Esophagus (tissue), 2 donors: ENCODE results near the gene KRTAP3-1. TPM values are rescaled to one million over a fixed set of nuclear protein-coding genes. Genes with fewer than 3 reads are reported as not detected.

Experiments used
- H3K27ac ChIP-seq, 2 donors: one replicate each; pipeline ENCODE4 v1.5.1; 2013; ENCODE audit warnings: low read depth in 2 of 2, mild to moderate bottlenecking in 2 of 2, inconsistent platforms in 1 of 2, low read length in 1 of 2, moderate library complexity in 1 of 2
- H3K27me3 ChIP-seq, 2 donors: one replicate each; pipeline ENCODE4 v1.6.1; 2013; ENCODE audit warnings: low read length in 2 of 2, control low read depth in 1 of 2, mild to moderate bottlenecking in 1 of 2; ENCODE audit not compliant: insufficient read depth in 2 of 2, control insufficient read depth in 1 of 2
- H3K36me3 ChIP-seq, 2 donors: one replicate each; pipeline ENCODE4 v1.6.1; 2013; ENCODE audit warnings: low read length in 1 of 2; ENCODE audit not compliant: control insufficient read depth in 2 of 2, insufficient read depth in 2 of 2
- H3K4me1 ChIP-seq, 2 donors: one replicate each; pipeline ENCODE4 v1.6.1; 2013; ENCODE audit warnings: low read length in 1 of 2; ENCODE audit not compliant: control insufficient read depth in 2 of 2, insufficient read depth in 2 of 2
- H3K4me3 ChIP-seq, 2 donors: one replicate each; pipeline ENCODE4 v1.5.1; 2013; ENCODE audit warnings: low read length in 2 of 2, mild to moderate bottlenecking in 2 of 2, low read depth in 1 of 2, moderate library complexity in 1 of 2
- H3K9me3 ChIP-seq, 2 donors: one replicate each; pipeline ENCODE4 v1.6.1; 2013; ENCODE audit warnings: mild to moderate bottlenecking in 2 of 2, low read depth in 1 of 2, low read length in 1 of 2, moderate library complexity in 1 of 2; ENCODE audit not compliant: control insufficient read depth in 2 of 2, insufficient read depth in 1 of 2
- WGBS, 2 donors: extraction: QIAGEN DNeasy Blood & Tissue Kit; methylation state at CpG; one replicate each; pipeline ENCODE4 v1.1.7; 2013; 5-methylcytosine and 5-hydroxymethylcytosine counted together
- polyA plus RNA-seq, 2 donors: library from polyadenylated mRNA; stranded (reverse); fragments of 200-250 nt; gene quantifications; one replicate each; pipeline ENCODE4 v1.2.3, GENCODE V29; 2013
- donor health status: healthy with polysubstance abuse.
- donor health status: Bipolar disorder and iron deficiency.

KRTAP3-1 gene
- polyA plus RNA-seq, 2 donors, result 0.39 TPM; not detected in 1

DNA sequence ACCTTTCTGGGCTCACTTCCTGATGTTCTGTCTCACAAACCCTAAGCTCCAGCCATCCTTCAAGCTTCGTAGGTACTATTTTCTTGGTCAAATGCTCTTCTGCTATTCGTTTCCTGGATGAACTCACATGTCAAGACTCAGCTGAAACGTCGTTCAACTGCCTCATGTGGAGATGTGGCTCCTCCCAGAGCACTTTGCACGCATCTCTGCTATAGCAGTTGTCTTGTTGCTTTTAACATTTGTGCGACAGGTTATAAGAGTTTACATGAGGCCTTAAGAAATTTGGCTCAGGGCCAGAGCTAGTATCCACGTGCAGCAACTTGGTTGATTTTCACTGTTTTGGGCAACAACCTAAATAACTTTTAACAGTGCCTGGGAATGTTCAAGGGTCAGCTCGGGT lies 22.0 kb downstream of the KRTAP3-1 start:
- 37 to 46% methylated on average over 8 of the region's 8 CpGs for WGBS, 2 donors
- Histone ChIP-seq H3K9me3 (no peaks in the 10 kb centered on the region), H3K4me3 (no peak overlapping the region), H3K4me1 (no peaks in the 10 kb centered on the region), H3K27ac (no peak overlapping the region), H3K27me3 (no peaks in the 10 kb centered on the region), H3K36me3 (no peaks in the 10 kb centered on the region)

DNA sequence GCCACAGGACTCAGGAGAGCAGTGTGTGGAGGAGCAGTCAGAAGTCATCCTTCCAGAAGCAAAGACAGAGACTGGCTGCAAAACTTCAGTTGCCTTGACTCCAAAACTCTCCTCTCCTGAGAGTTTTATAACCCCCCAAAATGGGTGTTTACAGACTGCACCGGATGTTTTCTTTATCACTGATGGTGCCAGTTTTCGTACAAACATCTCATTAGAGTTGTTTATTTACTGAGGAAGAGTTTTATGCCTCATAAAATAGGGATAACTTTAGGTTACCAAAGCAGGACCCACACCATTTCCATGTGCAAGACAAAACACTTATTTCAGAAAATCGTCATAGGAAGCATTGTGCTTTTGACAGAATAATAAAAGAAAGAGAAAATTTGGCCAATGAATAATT lies 24.7 kb downstream of the KRTAP3-1 start, which contains the start of gene KRT40:
Gene KRT40, minus strand, starts transcription at position 101 of the 400 bp plus-strand sequence. Its CDS starts 53 bp downstream, at position 48.
- Histone ChIP-seq H3K27me3 (no peaks in the 10 kb centered on the region), H3K4me3 (no peak within 1 kb of the TSS), H3K9me3 (no peaks in the 10 kb centered on the region), H3K36me3 (no peaks in the 10 kb centered on the region), H3K27ac (no peak within 1 kb of the TSS), H3K4me1 (peaks cover 0 to 3% of the 10 kb centered on the region in 2 donors)
- 58 to 67% methylated on average over 3 of the region's 3 CpGs for WGBS, 2 donors

DNA sequence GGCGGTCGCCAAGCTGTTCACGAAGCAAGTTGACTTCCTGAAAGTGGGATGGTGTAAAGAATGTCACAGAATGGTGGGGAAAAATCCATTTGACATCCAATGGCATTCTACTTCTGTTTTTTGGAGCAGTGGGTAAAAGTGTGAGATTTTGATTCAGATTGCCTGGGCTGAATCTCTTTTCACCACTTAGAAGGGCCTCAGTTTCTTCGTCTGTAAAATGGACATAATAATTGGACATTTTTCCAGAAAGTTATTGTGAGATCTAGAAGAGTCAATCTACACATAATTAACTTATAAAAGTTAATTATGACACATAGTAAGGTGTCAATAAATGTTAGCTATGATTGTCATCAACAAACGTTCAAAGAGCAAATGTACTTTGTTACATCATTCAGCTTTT lies 27.8 kb downstream of the KRTAP3-1 start:
- Histone ChIP-seq H3K4me1 (peaks cover 0 to 3% of the 10 kb centered on the region in 2 donors), H3K27ac (no peak overlapping the region), H3K36me3 (no peaks in the 10 kb centered on the region), H3K9me3 (no peaks in the 10 kb centered on the region), H3K4me3 (no peak overlapping the region), H3K27me3 (no peaks in the 10 kb centered on the region)
- 59 to 65% methylated on average over 5 of the region's 5 CpGs for WGBS, 2 donors

DNA sequence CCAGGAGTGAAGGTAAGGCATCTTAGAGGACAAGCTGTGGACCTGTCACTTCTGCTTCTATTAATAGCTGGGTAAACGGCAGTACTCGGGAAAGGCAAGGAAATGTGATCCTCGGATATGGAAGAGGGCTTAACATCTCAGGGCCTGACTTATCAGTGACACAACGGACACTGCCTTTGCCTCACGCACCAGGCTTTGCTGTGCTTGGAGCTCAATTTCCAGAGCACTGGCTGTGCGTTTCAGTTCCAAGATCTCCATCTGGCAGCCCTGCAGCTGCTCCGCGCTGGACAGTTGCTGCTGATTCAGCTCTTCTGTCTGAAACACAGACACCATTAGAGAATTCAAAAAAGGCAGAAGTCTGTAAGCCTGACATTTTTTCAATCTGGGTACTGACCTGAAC lies 28.3 kb downstream of the KRTAP3-1 start:
- no peak overlapping the region for H3K27ac ChIP-seq
- no peak overlapping the region for H3K4me3 ChIP-seq
- 55 to 57% methylated on average over 8 of the region's 8 CpGs for WGBS, 2 donors
- H3K27me3 ChIP-seq, result no peaks in the 10 kb centered on the region
- peaks cover 0 to 3% of the 10 kb centered on the region in 2 donors for H3K4me1 ChIP-seq
- no peaks in the 10 kb centered on the region for H3K9me3 ChIP-seq
- H3K36me3 ChIP-seq, result no peaks in the 10 kb centered on the region

DNA sequence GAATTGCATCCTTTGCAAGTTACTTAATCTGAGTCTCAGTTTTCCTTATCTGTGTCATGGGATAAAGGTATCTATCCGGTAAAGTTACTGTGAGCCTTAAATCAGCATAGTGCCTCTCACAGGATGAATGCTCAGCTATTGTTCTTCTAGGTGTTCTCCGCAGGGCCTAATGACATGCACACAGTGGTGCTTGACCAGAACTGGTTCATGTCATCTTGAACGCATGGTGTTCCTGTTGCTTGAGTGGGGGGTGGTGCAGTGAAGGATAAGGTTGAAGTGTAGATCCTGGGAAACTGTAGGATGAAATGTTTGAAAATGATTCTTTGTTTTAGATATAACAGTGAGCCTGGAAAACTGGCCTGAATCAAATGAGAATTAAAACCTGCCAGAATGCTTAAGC lies 28.8 kb downstream of the KRTAP3-1 start:
- 91 to 93% methylated on average over 3 of the region's 3 CpGs for WGBS, 2 donors
- peaks cover 0 to 3% of the 10 kb centered on the region in 2 donors for H3K4me1 ChIP-seq
- H3K36me3 ChIP-seq, result no peaks in the 10 kb centered on the region
- no peak overlapping the region for H3K4me3 ChIP-seq
- no peaks in the 10 kb centered on the region for H3K27me3 ChIP-seq
- H3K9me3 ChIP-seq, result no peaks in the 10 kb centered on the region
- H3K27ac ChIP-seq, result no peak overlapping the region

DNA sequence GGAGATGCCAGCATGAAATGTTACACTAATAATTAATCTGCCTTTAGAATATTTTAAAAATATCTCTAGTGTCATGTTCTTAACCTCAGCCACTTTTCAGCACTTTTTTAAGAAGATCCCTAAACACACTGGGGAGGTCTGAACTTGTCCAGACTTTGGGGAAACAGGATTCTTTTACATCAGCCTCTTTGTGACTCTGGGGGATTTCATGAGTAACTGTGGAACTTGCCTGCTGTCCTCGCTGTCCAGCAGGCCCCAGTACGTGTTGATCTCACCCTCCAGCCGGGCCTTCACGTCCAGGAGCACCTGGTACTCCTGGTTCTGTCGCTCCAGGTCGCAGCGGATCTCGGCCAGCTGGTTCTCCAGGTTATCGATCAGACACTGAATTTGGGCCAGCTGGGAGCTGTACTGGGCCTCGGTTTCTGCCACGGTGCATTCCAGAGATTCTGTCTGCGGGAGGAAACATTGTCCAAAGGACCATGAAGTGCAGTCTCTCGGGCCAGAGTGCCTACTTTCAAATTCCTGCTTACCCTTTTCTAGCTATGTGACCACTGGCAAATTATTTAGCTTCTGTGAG lies 30.3 kb downstream of the KRTAP3-1 start:
- WGBS, 2 donors, result 48 to 60% methylated on average over 13 of the region's 13 CpGs
- Histone ChIP-seq H3K36me3 (no peaks in the 10 kb centered on the region), H3K27ac (no peak overlapping the region), H3K9me3 (no peaks in the 10 kb centered on the region), H3K4me3 (no peak overlapping the region), H3K4me1 (peaks cover 0 to 3% of the 10 kb centered on the region in 2 donors), H3K27me3 (no peaks in the 10 kb centered on the region)

DNA sequence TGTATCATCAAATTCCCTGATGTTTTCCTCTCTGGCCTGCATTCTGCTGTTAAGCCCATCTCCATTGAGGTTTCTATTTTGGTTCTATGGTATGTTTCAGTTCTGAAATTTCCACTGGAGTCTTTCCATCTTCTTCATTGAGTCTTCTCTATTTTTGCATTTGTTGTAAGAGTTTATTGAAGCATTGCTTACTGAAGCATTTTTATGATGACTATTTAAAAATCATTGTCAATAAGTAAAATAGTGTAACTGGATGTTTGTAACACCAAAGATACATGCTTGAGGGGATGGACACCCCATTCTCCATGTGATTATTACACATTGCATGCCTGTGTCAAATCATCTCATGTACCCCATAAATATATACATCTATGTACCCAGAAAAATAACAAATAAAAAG lies 33.4 kb downstream of the KRTAP3-1 start:
- H3K27me3 ChIP-seq, result no peaks in the 10 kb centered on the region

DNA sequence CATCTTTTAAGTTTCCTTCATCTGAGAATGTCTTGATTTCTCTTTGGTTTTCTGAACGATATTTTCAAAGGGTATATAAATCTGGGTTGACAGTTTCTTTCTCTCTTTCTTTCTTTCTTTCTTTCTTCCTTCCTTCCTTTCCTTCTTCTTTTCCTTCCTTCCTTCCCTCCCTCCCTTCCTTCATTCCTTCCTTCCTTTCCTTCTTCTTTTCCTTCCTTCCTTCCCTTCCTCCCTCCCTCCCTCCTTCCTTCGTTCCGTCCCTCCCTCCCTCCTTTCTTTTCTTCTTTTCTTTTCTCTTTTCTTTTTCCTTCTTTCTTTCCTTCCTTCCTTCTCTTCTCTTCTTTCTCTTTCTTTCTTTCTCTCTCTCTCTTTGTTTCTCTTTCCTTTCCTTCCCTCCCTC lies 34.6 kb downstream of the KRTAP3-1 start:
- H3K4me1 ChIP-seq, result no peaks in the 10 kb centered on the region
- 83 to 91% methylated on average over 3 of the region's 3 CpGs for WGBS, 2 donors
- no peaks in the 10 kb centered on the region for H3K27me3 ChIP-seq
- no peak overlapping the region for H3K27ac ChIP-seq
- H3K36me3 ChIP-seq, result no peaks in the 10 kb centered on the region
- no peaks in the 10 kb centered on the region for H3K9me3 ChIP-seq
- no peak overlapping the region for H3K4me3 ChIP-seq

More for the DNA sequence above, 33.4 kb downstream of the KRTAP3-1 start:
- H3K4me1 ChIP-seq, result peaks cover 0 to 3% of the 10 kb centered on the region in 2 donors
- no peaks in the 10 kb centered on the region for H3K36me3 ChIP-seq
- H3K9me3 ChIP-seq, result no peaks in the 10 kb centered on the region
- H3K4me3 ChIP-seq, result no peak overlapping the region
- H3K27ac ChIP-seq, result no peak overlapping the region

DNA sequence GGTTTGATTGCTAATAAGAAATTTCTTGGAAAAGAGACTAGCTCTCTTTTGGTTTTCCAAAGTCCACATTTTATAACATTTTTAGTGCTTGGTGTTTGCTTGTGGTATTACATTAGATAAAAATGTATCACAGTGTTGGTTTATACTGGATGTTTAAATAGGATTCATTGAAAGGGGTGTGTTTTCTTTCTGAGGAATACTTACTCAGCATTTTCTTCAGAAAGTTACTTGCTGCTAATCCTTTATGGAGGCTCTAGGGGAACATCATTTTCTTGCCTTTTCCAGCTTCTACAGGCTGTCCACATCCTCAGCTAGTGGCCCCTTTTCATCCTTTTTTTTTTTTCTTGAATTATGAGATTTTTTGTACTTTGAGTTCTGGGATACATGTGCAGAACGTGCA lies 41.3 kb downstream of the KRTAP3-1 start:
- Histone ChIP-seq H3K27me3 (no peaks in the 10 kb centered on the region), H3K27ac (no peak overlapping the region), H3K4me3 (no peak overlapping the region), H3K4me1 (no peaks in the 10 kb centered on the region), H3K9me3 (no peaks in the 10 kb centered on the region), H3K36me3 (no peaks in the 10 kb centered on the region)
- 93 to 100% methylated on average over 1 of the region's 1 CpG for WGBS, 2 donors

DNA sequence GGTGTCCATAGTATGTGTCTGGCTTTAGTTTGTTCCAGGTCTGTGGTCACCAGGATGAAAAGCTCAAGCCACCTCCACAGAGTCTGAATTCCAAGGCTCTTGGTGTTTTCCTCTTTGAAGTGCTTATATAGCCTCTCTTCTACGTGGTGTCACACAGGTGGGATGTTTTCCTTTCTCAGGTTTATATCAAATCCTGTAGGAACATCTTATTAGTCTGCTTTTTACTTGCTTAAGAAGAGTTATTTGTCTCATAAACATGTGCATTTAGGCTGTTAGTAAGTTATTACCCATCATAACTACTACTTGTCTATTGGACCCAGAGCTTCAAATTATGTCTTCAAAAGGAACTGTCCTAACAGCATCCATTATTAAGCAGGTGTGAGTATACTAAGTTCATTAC lies 42.1 kb downstream of the KRTAP3-1 start, which contains the start of gene KRT39:
Gene KRT39, minus strand, starts transcription at position 101 of the 400 bp plus-strand sequence. Its CDS starts 92 bp downstream, at position 9.
- Histone ChIP-seq H3K27ac (no peak within 1 kb of the TSS), H3K27me3 (no peaks in the 10 kb centered on the region), H3K4me3 (no peak within 1 kb of the TSS), H3K36me3 (no peaks in the 10 kb centered on the region), H3K9me3 (no peaks in the 10 kb centered on the region), H3K4me1 (no peaks in the 10 kb centered on the region)
- 45 to 75% methylated on average over 1 of the region's 1 CpG for WGBS, 2 donors
